HG03175 (cell line): ENCODE data around the gene STEAP2.
"Not testable (repeated sequence)": the region's sequence is repeated elsewhere in the genome, so short reads cannot be mapped to it uniquely, and the experiment has no call there.

Experiments
- ATAC-seq: cut with Tn5 transposase; IDR thresholded peaks from one replicate; pipeline ENCODE4 v1.9.1; 2021; ENCODE audit warnings: mild to moderate bottlenecking, moderate library complexity; ENCODE audit not compliant: unreplicated experiment

STEAP2 gene

DNA sequence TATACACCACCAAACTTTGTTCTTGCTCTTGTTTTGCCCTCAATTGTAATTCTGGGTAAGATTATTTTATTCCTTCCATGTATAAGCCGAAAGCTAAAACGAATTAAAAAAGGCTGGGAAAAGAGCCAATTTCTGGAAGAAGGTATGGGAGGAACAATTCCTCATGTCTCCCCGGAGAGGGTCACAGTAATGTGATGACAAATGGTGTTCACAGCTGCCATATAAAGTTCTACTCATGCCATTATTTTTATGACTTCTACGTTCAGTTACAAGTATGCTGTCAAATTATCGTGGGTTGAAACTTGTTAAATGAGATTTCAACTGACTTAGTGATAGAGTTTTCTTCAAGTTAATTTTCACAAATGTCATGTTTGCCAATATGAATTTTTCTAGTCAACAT, 20.9 kb downstream of the STEAP2 start:
- ATAC-seq: no peak

DNA sequence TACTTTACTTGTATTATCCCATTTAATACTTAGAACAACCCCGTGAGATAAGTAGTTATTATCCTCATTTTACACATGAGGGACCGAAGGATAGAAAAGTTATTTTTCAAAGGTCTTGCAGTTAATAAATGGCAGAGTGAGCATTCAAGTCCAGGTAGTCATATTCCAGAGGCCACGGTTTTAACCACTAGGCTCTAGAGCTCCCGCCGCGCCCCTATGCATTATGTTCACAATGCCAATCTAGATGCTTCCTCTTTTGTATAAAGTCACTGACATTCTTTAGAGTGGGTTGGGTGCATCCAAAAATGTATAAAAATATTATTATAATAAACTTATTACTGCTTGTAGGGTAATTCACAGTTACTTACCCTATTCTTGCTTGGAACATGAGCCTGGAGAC, 22.0 kb downstream of the STEAP2 start:
- ATAC-seq: no peak

DNA sequence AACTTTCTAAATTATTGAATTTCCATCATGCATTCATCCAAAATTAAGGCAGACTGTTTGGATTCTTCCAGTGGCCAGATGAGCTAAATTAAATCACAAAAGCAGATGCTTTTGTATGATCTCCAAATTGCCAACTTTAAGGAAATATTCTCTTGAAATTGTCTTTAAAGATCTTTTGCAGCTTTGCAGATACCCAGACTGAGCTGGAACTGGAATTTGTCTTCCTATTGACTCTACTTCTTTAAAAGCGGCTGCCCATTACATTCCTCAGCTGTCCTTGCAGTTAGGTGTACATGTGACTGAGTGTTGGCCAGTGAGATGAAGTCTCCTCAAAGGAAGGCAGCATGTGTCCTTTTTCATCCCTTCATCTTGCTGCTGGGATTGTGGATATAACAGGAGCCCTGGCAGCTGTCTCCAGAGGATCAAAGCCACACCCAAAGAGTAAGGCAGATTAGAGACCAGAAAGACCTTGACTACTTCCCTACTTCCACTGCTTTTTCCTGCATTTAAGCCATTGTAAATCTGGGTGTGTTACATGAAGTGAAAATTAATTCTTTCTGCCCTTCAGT, 25.3 kb downstream of the STEAP2 start:
- ATAC-seq: no peak

DNA sequence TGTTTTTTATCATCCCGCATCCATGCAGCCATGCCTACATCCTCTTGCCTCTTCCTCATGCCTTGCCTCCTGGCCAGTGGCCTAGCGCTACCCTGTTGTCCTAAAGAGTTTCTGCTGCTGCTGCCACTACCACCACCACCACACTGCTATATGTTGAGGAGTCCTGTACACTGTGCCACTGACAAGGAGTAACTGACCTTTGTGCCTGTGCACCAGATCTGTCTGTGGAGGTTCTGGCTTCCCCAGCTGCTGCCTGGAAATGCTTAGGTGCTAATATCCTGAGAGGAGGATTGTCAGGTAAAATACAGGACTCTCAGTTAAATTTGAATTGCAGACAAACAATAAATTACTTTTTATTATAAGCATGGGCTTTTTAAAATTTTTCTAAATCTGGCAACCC, 26.5 kb downstream of the STEAP2 start:
- ATAC-seq: no peak

DNA sequence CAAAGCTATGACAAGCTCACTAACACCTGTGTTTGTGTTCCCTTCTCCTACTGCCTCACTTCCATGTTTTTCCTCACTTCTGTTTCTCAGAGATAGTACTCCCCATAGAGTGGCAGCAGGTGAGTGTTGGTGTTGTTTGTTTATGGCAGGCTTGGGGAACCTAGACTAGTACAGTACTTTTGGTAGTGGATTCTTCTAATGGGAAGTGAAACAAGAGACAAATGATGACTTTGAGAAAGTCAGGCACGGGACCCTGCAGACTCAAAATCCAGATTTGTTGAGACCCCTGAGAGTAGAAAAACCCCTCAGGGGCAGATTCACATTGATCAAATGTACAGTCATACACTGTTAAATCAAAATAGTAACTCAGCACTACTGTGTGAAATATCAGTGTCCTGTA, 27.0 kb downstream of the STEAP2 start:
- ATAC-seq: peak; percentile 32

DNA sequence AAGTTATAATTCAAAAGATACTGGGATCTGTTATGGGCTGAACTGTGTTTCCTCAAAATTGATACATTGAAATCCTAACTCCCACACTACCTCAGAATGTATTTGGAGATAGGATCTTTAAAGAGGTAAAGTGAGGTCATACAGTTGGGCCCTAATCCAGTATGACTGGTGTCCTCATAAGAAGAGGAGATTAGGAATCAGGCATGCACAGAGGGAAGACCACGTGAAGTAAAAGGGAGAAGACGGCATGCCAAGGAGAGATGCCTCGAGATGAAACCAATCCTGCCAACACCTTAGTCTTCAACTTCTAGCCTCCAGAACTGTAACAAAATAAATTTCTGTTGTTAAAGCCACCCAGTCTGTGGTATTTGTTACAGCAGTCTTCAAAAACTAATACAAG, 27.5 kb downstream of the STEAP2 start:
- ATAC-seq: no peak

DNA sequence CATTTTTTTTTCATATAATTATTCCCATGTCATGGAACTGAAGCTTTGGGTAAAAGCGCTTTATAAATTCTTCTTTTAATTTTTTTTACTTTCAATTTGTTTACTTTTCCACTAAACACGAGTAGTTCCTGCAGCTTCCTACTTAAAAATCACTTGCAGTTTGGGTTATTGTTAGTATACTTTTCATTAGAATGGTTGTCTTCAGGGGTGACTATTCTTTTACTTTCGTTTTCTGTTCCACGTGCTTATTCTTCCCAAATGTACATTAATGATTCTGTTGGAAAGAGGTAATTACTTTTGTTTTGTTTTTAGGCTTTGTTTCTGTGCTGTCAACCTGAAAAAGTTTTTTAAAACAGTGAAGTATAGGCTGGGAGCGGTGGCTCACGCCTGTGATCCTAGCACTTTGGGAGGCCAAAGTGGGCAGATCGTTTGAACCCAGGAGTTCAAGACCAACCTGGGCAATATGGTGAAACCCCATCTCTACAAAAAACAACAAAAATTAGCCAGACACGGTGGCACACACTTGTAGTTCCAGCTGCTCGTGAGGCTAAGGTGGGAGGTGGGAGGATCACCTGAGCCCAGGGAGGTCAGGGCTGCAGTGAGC, 28.2 kb downstream of the STEAP2 start:
- no peak for ATAC-seq

DNA sequence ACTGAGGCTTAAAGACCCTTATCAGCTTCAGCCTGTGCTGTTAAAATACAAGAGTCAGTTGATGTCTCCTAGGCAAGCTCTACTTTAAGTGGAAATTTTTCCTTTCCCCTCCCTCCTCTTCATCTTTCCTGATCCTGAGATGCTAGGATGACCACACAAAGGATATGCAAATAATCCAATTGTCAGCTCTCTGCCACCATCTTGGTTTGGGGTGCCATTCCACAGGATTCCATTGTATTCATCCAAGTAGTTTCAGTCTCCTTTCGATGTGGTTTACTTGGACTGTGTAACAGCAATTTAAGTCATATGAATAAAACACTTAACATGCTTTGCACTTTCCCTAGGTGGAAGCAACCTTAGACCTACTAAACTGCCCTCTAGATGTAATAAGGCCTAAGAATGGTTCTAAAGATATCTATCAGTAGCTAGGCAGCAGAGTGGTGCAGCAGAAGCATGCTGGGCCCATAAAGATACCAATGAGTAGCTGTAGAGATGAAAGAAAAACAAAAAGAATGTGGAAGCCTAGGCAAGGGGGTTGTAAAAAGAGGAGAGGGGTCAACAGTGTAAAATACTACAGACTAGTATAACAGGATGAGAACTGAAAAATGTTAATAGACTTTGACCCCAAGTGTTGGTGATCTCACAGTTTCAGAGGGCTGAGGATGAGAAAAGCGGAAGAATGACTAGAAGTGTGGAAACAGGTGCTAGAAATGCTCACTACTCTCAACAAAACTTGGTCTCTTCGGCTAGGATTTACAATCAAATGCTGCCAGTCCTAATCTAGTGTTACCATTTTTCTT, 31.0 kb downstream of the STEAP2 start:
- peak; percentile 54 for ATAC-seq

DNA sequence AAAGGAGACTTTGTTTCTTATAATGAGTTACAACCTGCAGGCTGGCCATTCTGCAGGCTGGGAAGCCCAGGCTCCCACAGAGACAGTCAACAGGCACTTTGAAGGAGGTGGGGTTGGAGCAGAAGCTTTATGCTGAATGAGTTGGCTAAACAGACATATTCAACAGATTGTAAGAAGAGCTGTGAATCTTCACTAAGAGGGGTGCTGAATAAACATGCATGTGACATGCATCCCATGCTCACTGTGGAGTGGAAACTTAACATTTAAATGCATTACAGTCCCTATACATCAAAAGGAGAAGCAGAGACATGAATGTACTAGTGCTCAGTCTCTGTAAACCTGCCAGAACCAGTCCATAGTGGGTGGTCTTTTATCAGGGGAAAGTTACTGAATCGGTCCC, 32.0 kb downstream of the STEAP2 start:
- no peak for ATAC-seq

DNA sequence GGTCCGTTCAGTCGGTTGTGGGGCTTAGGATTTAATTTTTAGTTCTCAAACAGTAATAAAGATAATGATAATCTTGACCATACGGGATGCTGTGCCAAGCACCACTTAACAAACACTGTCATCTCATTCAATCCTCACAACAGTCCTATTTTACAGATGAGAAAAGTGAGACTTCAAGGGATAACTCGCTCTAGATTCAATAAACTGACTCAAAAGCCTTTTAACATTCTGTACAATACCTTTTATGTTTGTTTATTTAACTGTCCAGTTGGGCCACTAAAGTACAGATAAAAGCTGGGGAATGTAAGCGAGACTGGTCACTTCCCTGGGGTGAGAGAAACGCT, 33.0 kb downstream of the STEAP2 start:
- no peak for ATAC-seq

DNA sequence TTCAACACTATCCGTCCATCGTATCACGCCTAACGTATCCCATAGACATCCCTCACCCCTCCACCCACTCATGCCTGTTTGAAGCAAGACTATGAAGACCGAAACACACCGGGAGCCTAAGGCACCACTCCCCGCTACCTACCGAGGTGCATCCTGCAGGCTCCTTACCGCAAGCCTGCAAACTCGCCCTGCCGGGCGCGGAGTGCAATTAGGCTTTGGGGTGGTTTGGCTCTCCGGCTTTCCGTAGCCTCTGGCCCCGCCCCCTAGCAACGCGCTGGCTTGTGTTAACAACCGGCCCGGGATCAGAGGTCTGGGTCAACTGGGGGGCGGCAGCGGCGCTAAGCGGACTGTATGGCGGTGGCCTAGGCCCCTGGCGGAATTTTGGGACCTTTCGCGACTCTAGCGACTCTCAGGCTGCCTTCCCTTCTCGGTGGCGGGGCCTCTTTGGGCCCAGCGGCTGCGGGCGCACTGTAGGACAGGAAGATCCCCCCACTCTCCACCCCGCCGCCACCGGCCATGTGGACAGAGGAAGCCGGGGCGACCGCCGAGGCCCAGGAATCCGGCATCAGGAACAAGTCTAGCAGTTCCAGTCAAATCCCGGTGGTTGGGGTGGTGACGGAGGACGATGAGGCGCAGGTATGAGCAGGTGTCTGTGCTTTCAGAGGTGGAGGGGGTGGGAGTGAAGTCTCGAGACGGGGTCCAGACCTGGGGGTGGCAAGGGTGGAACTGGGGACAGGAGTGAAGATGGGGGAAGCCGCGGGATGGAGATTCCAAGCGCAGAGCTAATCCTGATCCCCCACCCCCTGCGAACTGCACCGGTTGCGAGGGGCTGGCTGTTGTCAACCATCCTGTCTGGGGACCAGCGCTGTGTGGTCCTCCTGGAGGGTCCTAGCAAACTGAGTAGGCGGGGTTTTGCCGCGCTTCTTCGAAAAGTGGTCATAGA, 33.6 kb downstream of the STEAP2 start, which contains the start of gene CFAP69:
Gene CFAP69 (plus strand): TSS at position 266 of the 943 bp plus-strand sequence. CDS start 251 bp downstream, at position 517.
- peak; percentile 80 for ATAC-seq

DNA sequence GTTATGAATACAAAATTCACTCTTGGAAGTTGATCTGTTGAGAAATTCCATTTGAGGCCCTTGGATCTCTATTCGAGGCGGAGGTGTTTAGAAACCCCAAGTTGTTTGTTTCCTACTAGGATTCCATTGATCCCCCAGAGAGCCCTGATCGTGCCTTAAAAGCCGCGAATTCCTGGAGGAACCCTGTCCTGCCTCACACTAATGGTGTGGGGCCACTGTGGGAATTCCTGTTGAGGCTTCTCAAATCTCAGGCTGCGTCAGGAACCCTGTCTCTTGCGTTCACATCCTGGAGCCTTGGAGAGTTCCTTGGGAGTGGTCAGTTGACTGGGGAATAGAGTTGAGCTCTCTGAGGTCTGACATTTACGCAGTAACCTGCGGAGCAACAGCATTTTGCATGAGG, 34.6 kb downstream of the STEAP2 start:
- no peak for ATAC-seq

DNA sequence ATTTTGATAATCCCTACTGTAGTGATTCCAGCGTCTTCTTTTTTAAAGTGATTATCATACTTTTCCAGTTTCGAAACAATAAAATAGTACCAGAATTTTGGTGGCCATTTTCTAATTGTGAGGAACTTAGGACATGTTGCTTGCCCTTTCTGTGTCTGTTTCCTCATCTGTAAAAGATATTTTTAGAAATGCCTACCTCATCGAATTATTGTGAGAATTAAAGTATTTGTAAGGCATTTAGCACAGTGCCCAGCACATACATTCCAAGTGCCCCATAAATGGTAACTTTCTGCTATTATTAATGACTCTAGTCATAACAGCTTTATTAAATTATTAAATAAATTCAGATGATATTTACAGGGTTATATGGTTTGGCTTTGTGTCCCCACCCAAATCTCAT, 37.2 kb downstream of the STEAP2 start:
- no peak for ATAC-seq

DNA sequence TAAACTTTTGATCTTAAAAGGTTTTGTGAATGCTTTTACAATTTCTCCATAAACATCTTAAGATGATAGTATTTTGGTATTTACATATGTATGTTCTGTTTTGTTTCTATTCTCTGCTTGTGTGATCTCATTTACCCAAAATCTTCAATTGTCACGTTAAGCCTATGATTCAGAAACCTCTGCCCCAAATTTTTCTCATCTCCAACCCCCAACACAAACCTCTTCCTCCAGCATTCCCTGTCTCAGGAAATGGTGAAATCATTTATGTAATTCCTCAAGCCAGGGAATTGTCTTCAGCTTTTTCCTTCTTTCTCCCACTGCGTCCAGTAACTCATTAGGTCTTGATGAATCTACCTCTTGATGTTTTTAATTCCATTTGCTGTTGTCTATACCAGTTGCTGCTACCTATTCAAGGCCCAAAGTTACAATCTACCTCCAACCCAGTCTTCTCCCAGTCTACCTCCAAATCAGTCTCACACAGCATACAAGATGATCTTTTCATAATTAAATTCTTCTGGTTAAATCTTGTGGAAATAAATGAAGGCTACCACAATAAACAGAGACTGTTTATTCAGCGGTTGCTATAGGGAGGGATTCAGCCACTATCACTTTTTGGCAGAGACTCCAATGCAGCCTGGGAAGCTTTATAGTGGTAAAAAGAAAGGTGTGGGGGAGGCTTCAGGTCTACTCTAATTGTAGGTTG, 39.2 kb downstream of the STEAP2 start:
- ATAC-seq: no peak

DNA sequence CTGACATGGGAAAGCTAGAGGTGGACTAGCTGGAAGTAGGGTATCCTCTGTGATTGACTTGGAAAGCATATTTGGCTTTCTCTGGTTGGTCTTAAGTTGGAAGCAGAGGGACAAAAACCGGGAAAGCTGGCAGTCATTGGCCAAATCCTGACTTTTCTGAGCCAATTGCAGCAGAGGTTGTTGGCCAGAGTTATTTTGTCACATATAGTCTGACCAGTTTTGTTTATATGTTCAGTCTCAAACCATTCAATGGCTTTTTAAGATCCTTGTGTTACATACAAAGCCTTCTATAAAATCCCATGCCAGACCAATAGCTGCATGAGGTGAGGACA, 39.7 kb downstream of the STEAP2 start:
- ATAC-seq: no peak

DNA sequence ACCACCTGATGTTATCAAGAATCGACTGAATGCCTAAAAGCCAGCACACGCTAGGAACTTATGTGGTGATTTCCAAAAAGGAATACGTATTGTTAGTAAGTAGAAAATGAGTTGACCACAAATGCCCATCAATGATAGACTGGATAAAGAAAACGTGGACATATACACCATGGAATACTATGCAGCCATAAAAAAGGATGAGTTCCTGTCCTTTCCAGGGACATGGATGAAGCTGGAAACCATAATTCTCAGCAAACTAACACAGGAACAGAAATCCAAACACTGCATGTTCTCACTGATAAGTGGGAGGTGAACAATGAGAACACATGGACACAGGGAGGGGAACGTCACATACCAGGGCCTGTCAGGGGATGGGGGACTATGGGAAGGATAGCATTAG, 44.5 kb downstream of the STEAP2 start:
- not testable (repeated sequence) for ATAC-seq

DNA sequence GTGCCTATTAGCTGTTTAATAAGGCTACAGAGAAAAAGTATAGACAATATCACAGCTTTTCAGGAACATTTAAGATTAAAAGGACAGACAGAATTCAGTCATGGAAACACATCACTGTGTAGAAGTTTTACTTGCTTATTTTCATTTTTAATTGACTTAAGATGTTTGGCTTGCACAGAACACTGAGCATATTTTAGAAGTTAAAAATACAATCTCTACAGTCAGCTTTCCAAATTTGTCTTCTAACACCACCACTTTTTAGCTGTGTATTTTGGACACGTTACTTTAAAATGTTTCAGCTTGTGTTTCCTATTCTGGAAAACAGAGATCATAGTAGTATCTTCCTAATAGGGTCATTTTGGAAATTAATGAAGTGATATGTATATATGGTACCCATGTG, 45.2 kb downstream of the STEAP2 start:
- ATAC-seq: no peak

DNA sequence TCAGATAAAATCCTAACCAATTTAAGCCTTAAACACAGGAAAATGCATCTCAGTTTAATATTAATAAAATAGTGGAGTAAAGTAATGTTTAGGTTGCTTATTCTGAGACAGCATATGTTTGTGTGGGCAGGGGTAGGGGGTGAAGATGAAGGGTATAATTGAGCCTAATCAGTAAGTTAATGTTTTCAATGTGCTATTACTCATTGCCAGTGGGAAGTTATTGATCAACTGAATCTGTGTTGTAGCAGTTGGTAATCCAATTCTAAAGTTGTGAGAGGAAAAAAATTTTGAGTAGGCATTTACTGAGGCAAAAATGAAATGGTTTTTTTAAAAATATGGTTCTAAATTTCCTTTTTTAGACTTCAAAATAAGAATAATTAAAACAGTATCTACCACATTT, 49.9 kb downstream of the STEAP2 start:
- no peak for ATAC-seq

DNA sequence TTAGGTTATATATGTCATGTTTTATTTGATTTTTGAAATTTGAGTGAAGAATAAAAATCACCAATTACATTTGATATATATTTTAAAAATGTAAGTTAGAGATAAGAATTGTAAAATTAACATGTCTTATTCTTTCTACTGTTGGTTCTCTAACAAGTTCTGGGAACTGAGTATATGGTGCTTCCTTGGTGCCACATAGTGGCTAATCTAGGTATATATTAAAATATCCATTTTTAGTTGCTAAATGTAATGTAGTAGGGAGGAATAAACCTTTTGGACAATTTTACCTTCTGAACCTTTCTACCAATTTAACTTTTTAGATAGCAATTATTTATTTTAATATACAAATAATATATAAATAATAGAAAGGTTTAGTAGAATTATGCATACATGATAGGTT, 50.9 kb downstream of the STEAP2 start:
- ATAC-seq: peak; percentile 85

DNA sequence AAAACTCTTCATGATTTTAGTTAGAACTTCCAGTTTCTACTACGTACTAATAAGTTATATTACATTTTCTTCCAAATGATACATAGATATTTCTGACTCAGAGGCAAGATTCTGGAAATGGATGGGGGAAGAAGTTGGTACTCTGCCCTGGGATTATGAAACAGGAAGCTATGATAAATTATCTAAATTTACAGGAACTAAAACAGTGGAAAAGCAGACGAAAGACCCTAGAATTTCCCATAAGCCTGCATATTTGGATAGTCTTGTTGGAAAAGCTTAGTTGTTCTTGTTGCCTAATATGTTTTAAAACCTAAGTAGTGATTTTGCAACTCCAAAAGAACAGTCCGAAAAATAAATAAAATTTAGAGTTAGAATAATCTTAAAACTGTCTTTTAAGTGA, 55.3 kb downstream of the STEAP2 start:
- ATAC-seq: no peak
